IMR-90 (cell line): ENCODE measurements around the gene MRPL44. TPM values are rescaled to one million over a fixed set of nuclear protein-coding genes. Genes with fewer than 3 reads are reported as not detected.

Source experiments
- ATAC-seq: fragments of 200-7000 bp; cut with Tn5 transposase; 2 replicates; pipeline ENCODE4 v1.9.1; 2020; ENCODE audit warnings: low read depth, mild to moderate bottlenecking, moderate library complexity
- BruUV-seq: library from RNA; stranded (reverse); fragments of 400-500 nt; replicated peaks from 2 replicates; lab custom pipeline; 2021; lab: Mats Ljungman, UMichigan
- CTCF ChIA-PET: fragments of 300-600 bp; formaldehyde crosslinking; extraction: SDS; loops from one replicate; lab custom pipeline; 2021; ENCODE audit warnings: antibody characterized with exemption; lab: Yijun Ruan, JAX
- POLR2A ChIA-PET: fragments of 300-600 bp; sonication (Branson Sonifier 250); formaldehyde crosslinking; loops from one replicate; lab custom pipeline; 2022; ENCODE audit warnings: antibody characterized with exemption; ENCODE audit not compliant: unreplicated experiment; lab: Charles Lee
- DNase-seq: peaks from one replicate; pipeline ENCODE4 v3.0.0; 2013
- H2AFZ ChIP-seq: replicated peaks from 2 replicates; pipeline ENCODE3; 2013; ENCODE audit warnings: low read length, mild to moderate bottlenecking; ENCODE audit not compliant: poor library complexity
- H2AK5ac ChIP-seq: 2 replicates; pipeline ENCODE4 v1.6.1; 2013; ENCODE audit warnings: low read depth, low read length, inconsistent platforms
- H2AK9ac ChIP-seq: replicated peaks from 2 replicates; pipeline ENCODE3; 2013; ENCODE audit warnings: mild to moderate bottlenecking, low read depth, low read length, moderate library complexity; ENCODE audit not compliant: poor library complexity
- H2BK120ac ChIP-seq: 2 replicates; pipeline ENCODE4 v1.6.1; 2013; ENCODE audit warnings: low read depth, low read length, inconsistent platforms
- H2BK15ac ChIP-seq: 3 replicates; pipeline ENCODE4 v1.6.1; 2013; ENCODE audit warnings: low read depth, low read length, inconsistent platforms
- H2BK20ac ChIP-seq: 2 replicates; pipeline ENCODE4 v1.6.1; 2013; ENCODE audit warnings: low read depth, mild to moderate bottlenecking, inconsistent platforms, low read length, moderate library complexity
- H2BK5ac ChIP-seq: 2 replicates; pipeline ENCODE4 v1.6.1; 2013; ENCODE audit warnings: mild to moderate bottlenecking, low read depth, low read length, inconsistent platforms; ENCODE audit not compliant: poor library complexity, severe bottlenecking
- H3K14ac ChIP-seq: replicated peaks from 2 replicates; pipeline ENCODE4 v1.6.1; 2013; ENCODE audit warnings: low read depth, low read length, inconsistent platforms
- H3K18ac ChIP-seq: 2 replicates; pipeline ENCODE4 v1.6.1; 2013; ENCODE audit warnings: low read depth, low read length, control low read depth
- H3K23ac ChIP-seq: 2 replicates; pipeline ENCODE4 v1.6.1; 2013; ENCODE audit warnings: low read depth, low read length, inconsistent platforms
- H3K27ac ChIP-seq: 2 replicates; pipeline ENCODE4 v1.5.1; 2013; ENCODE audit warnings: mild to moderate bottlenecking, control low read depth, low read length; ENCODE audit not compliant: insufficient read depth
- H3K27me3 ChIP-seq: 2 replicates; pipeline ENCODE4 v1.6.1; 2013; ENCODE audit warnings: low read length; ENCODE audit not compliant: control insufficient read depth, insufficient read depth
- H3K36me3 ChIP-seq: 2 replicates; pipeline ENCODE4 v1.6.1; 2013; ENCODE audit warnings: low read length, mixed read lengths; ENCODE audit not compliant: control insufficient read depth, insufficient read depth
- H3K4ac ChIP-seq: 2 replicates; pipeline ENCODE4 v1.6.1; 2013; ENCODE audit warnings: low read depth, low read length, inconsistent platforms
- H3K4me1 ChIP-seq: 2 replicates; pipeline ENCODE4 v1.6.1; 2013; ENCODE audit warnings: low read length, mixed read lengths; ENCODE audit not compliant: control insufficient read depth, insufficient read depth
- H3K4me2 ChIP-seq: 2 replicates; pipeline ENCODE4 v1.6.1; 2013; ENCODE audit warnings: low read depth, mild to moderate bottlenecking, control low read depth, low read length, moderate library complexity
- H3K4me3 ChIP-seq: 2 replicates; pipeline ENCODE4 v1.5.1; 2013; ENCODE audit warnings: low read depth, mild to moderate bottlenecking, control low read depth, low read length, moderate library complexity; ENCODE audit not compliant: insufficient read depth
- H3K56ac ChIP-seq: 2 replicates; pipeline ENCODE4 v1.6.1; 2013; ENCODE audit warnings: low read length, inconsistent platforms; ENCODE audit not compliant: insufficient read depth; ENCODE audit errors: extremely low read depth
- H3K79me1 ChIP-seq, 2 experiments: 2 replicates each; pipeline ENCODE4 v1.6.1; 2013; ENCODE audit warnings: low read length in 2 of 2, inconsistent platforms in 1 of 2, low read depth in 1 of 2
- H3K9ac ChIP-seq: 2 replicates; pipeline ENCODE4 v1.6.1; 2013; ENCODE audit warnings: low read depth, low read length, control low read depth
- H3K9me1 ChIP-seq: 2 replicates; pipeline ENCODE4 v1.6.1; 2013; ENCODE audit warnings: low read length, inconsistent platforms; ENCODE audit not compliant: insufficient read depth
- H3K9me3 ChIP-seq: 2 replicates; pipeline ENCODE4 v1.6.1; 2013; ENCODE audit warnings: low read length; ENCODE audit not compliant: control insufficient read depth, insufficient read depth
- H4K20me1 ChIP-seq: 2 replicates; pipeline ENCODE4 v1.6.1; 2013; ENCODE audit warnings: low read length, inconsistent platforms; ENCODE audit not compliant: insufficient read depth
- H4K5ac ChIP-seq: 2 replicates; pipeline ENCODE4 v1.6.1; 2013; ENCODE audit warnings: mild to moderate bottlenecking, low read depth, low read length, control low read depth
- H4K8ac ChIP-seq, 2 experiments: 2 replicates each; pipeline ENCODE4 v1.6.1; 2013; ENCODE audit warnings: low read depth in 2 of 2, low read length in 2 of 2, control low read depth in 1 of 2, inconsistent platforms in 1 of 2
- H4K91ac ChIP-seq: 2 replicates; pipeline ENCODE4 v1.6.1; 2013; ENCODE audit warnings: low read depth, low read length, inconsistent platforms; ENCODE audit not compliant: insufficient read depth
- CHD1 ChIP-seq: IDR thresholded peaks from 2 replicates; pipeline ENCODE4 v1.6.1; 2012; ENCODE audit warnings: low read depth, low read length, improper control_type of control experiment
- ELK1 ChIP-seq: fragments of 150-350 bp; IDR thresholded peaks from 2 replicates; pipeline ENCODE4 v1.6.1; 2016; ENCODE audit warnings: low read depth, mild to moderate bottlenecking, low read length, moderate library complexity, borderline replicate concordance
- FOS ChIP-seq: fragments of 150-350 bp; IDR thresholded peaks from 2 replicates; pipeline ENCODE4 v1.6.1; 2016; ENCODE audit warnings: low read depth, low read length
- MAZ ChIP-seq: IDR thresholded peaks from 2 replicates; pipeline ENCODE4 v1.6.1; 2012; ENCODE audit warnings: low read depth, mild to moderate bottlenecking, low read length, improper control_type of control experiment, moderate library complexity, borderline replicate concordance
- NFE2L2 ChIP-seq: fragments of 150-350 bp; IDR thresholded peaks from 2 replicates; pipeline ENCODE4 v1.6.1; 2016; ENCODE audit warnings: low read depth, mild to moderate bottlenecking, low read length
- RFX5 ChIP-seq: IDR thresholded peaks from 2 replicates; pipeline ENCODE4 v1.8.0; 2012; ENCODE audit warnings: low read depth, mild to moderate bottlenecking, low read length, moderate library complexity
- WGBS, 2 experiments: methylation state at CpG; one replicate each; pipeline versions ENCODE4 v1.1.5 to v1.1.7; 2013; ENCODE audit warnings: missing lambda C conversion rate in 2 of 2; ENCODE audit not compliant: insufficient read length in 1 of 2; ENCODE audit errors: extremely low coverage in 2 of 2; 5-methylcytosine and 5-hydroxymethylcytosine counted together
- dilution Hi-C: fragments of 300-500 bp; cut with HindIII; formaldehyde crosslinking; loops from one replicate; pipeline ENCODE4 v1.14.3; 2018; ENCODE audit warnings: low sequenced_read_pairs; ENCODE audit not compliant: unreplicated experiment
- in situ Hi-C: fragments of 300-500 bp; cut with MboI; formaldehyde crosslinking; loops from 3 replicates; pipeline ENCODE4 v1.14.3; 2019; ENCODE audit warnings: low sequenced_read_pairs, inconsistent platforms, mixed read lengths
- intact Hi-C: fragments of 100-400 bp; cut with micrococcal nuclease; formaldehyde crosslinking; loops from 2 replicates; pipeline ENCODE4 v1.10.0; 2022
- polyA plus RNA-seq, 3 experiments: library from polyadenylated mRNA; depleted of rRNA; stranded (reverse); fragments of >200 nt; gene quantifications; 2 replicates each; pipeline ENCODE4 v1.2.3, GENCODE V29; 2012; ENCODE audit warnings: low replicate concordance in 1 of 3
- total RNA-seq: library from RNA; depleted of rRNA; stranded (reverse); fragments of >200 nt; gene quantifications from 2 replicates; pipeline ENCODE4 v1.2.3, GENCODE V29; 2012

Gene MRPL44
- total and polyA plus RNA-seq, 2 of the 4 experiments (the other 2 are of a cell fraction) = 18.6 to 20.1 TPM

- WGBS, 2 experiments = 80% methylated on average over 1 of the region's 2 CpGs; no CpG with 5 or more reads in 1 of the 2 experiments
- Histone ChIP-seq H3K14ac (no peak overlapping the region), H4K8ac (no peak overlapping the region), H3K18ac (no peak overlapping the region), H2BK5ac (no peak overlapping the region), H3K27me3 (no peaks in the 10 kb centered on the region), H3K4me1 (no peaks in the 10 kb centered on the region), H3K9ac (no peak overlapping the region), H4K91ac (no peak overlapping the region), H4K5ac (no peak overlapping the region), H4K20me1 (no peaks in the 10 kb centered on the region), H3K23ac (no peak overlapping the region), H3K56ac (no peak overlapping the region), H2BK15ac (no peak overlapping the region), H3K36me3 (peaks cover 15% of the 10 kb centered on the region), H3K4me2 (no peak overlapping the region), H3K79me1 (peaks cover 3 to 10% of the 10 kb centered on the region in 2 experiments; a peak in 3 of 4 replicates), H2BK20ac (no peak overlapping the region), H3K27ac (no peak overlapping the region), H2AK5ac (no peak overlapping the region), H3K4ac (no peak overlapping the region), H2AFZ (no peak overlapping the region), H3K9me3 (no peaks in the 10 kb centered on the region), H3K4me3 (no peak overlapping the region), H2BK120ac (no peak overlapping the region), H2AK9ac (no peak overlapping the region), H3K9me1 (no peaks in the 10 kb centered on the region)
- ChIA-PET CTCF (interaction anchor here (0.6 to 0.9 kb wide), 2 partner anchors 95 to 317 kb away, joined by 3 to 4 read pairs; no protein-coding TSS in a partner anchor), POLR2A (no interaction called here)
- DNase-seq (peak; percentile 53), ATAC-seq (0 out of 2 replicates have a peak, but pooled peaks have one; percentile 19)
- in situ Hi-C loops = no loop called here
- intact Hi-C loops = no loop called here
- no TSS peak for BruUV-seq
- dilution Hi-C loops = no loop called here
- TF ChIP-seq FOS (no peak), MAZ (no peak), CHD1 (no peak), ELK1 (no peak), NFE2L2 (no peak), RFX5 (no peak)
These were observed 10.7 kb downstream of the MRPL44 start for GRCh38 chr2:223967981-223968380.
